SU-DHL-6 (cell line): ENCODE measurements around the gene FSTL4.

Source experiments
- H2AFZ ChIP-seq: fragments of 200-600 bp; sonication (generic); 2 replicates; pipeline ENCODE4 v1.6.1; 2014; ENCODE audit warnings: low read depth, mild to moderate bottlenecking, moderate library complexity, mixed read lengths, antibody characterized with exemption, low read length; ENCODE audit not compliant: severe bottlenecking
- H3F3A ChIP-seq: fragments of 200-600 bp; shearing (Covaris generic); 2 replicates; pipeline ENCODE4 v1.6.0; 2016; ENCODE audit warnings: antibody characterized with exemption, mild to moderate bottlenecking; ENCODE audit not compliant: insufficient read depth
- H3K27ac ChIP-seq: fragments of 200-600 bp; sonication (generic); 2 replicates; pipeline ENCODE4 v1.5.1; 2016; ENCODE audit warnings: low read depth, mild to moderate bottlenecking, low read length, moderate library complexity, mixed read lengths
- H3K27me3 ChIP-seq: fragments of 200-600 bp; sonication (generic), shearing (Covaris generic); 2 replicates; pipeline ENCODE4 v1.6.0; 2014; ENCODE audit warnings: mild to moderate bottlenecking, low read length
- H3K36me3 ChIP-seq: fragments of 200-600 bp; sonication (generic); 2 replicates; pipeline ENCODE4 v1.6.1; 2014; ENCODE audit warnings: mild to moderate bottlenecking, low read length, mixed read lengths
- H3K4me2 ChIP-seq: fragments of 300-600, 200-600 bp; shearing (Covaris generic), sonication (generic); 2 replicates; pipeline ENCODE4 v1.6.0; 2014; ENCODE audit warnings: low read length, low read depth, mild to moderate bottlenecking; ENCODE audit not compliant: poor library complexity, severe bottlenecking
- H3K4me3 ChIP-seq: fragments of 200-600 bp; sonication (generic); 2 replicates; pipeline ENCODE4 v1.5.1; 2014; ENCODE audit warnings: antibody characterized with exemption, low read length, mild to moderate bottlenecking, mixed read lengths; ENCODE audit not compliant: insufficient read depth, poor library complexity, severe bottlenecking
- H3K79me2 ChIP-seq: fragments of 200-600 bp; sonication (generic); 2 replicates; pipeline ENCODE4 v1.6.1; 2014; ENCODE audit warnings: mild to moderate bottlenecking, low read length, moderate library complexity; ENCODE audit not compliant: insufficient read depth
- H3K9ac ChIP-seq: fragments of 200-600 bp; sonication (generic); 2 replicates; pipeline ENCODE4 v1.7.0; 2014; ENCODE audit warnings: mild to moderate bottlenecking, low read length
- H3K9me2 ChIP-seq: fragments of 200-600 bp; sonication (generic); replicated peaks from 2 replicates; pipeline ENCODE4 v1.6.1; 2014; ENCODE audit warnings: low read length; ENCODE audit not compliant: insufficient read depth
- H3K9me3 ChIP-seq: fragments of 200-600 bp; sonication (generic); 2 replicates; pipeline ENCODE4 v1.6.1; 2014; ENCODE audit warnings: low read length, mixed read lengths; ENCODE audit not compliant: insufficient read depth
- H4K20me1 ChIP-seq: fragments of 200-600 bp; sonication (generic); 2 replicates; pipeline ENCODE4 v1.6.1; 2014; ENCODE audit warnings: low read depth, mild to moderate bottlenecking, antibody characterized with exemption, low read length, moderate library complexity, mixed read lengths
- CTCF ChIP-seq: fragments of 200-600 bp; sonication (generic); IDR thresholded peaks from one replicate; pipeline ENCODE4 v1.5.1; 2017; ENCODE audit warnings: antibody characterized with exemption, mild to moderate bottlenecking, low read length, moderate library complexity; ENCODE audit not compliant: insufficient read depth, poor library complexity, severe bottlenecking
- EZH2phosphoT487 ChIP-seq: fragments of 200-600 bp; sonication (generic), shearing (Covaris generic); conservative IDR thresholded peaks from 2 replicates; pipeline ENCODE4 v1.6.1; 2018; ENCODE audit warnings: mild to moderate bottlenecking, antibody characterized with exemption, low read length, moderate library complexity, mixed read lengths

The FSTL4 gene

GRCh38 chr5:133227082-133227481 is 385.3 kb downstream of the FSTL4 start:
- H3K4me3 ChIP-seq, result no peak overlapping the region

GRCh38 chr5:133226186-133226585 is 386.2 kb downstream of the FSTL4 start:
- no peak overlapping the region for H3K4me2 ChIP-seq

More at GRCh38 chr5:133227082-133227481, 385.3 kb downstream of the FSTL4 start:
- H3K27me3 ChIP-seq, result no peaks in the 10 kb centered on the region
- no peak overlapping the region for H3K27ac ChIP-seq
- H3K9me3 ChIP-seq, result no peaks in the 10 kb centered on the region
- H3K36me3 ChIP-seq, result no peaks in the 10 kb centered on the region
- H3F3A ChIP-seq, result no peaks in the 10 kb centered on the region
- H3K79me2 ChIP-seq, result no peaks in the 10 kb centered on the region
- TF ChIP-seq EZH2phosphoT487 (no peak), CTCF (no peak)
- no peak overlapping the region for H3K9ac ChIP-seq
- H3K9me2 ChIP-seq, result no peaks in the 10 kb centered on the region
- H3K4me2 ChIP-seq, result no peak overlapping the region
- no peaks in the 10 kb centered on the region for H4K20me1 ChIP-seq
- H2AFZ ChIP-seq, result no peak overlapping the region

GRCh38 chr5:133225671-133226152 is 386.6 kb downstream of the FSTL4 start:
- TF ChIP-seq EZH2phosphoT487 (no peak), CTCF (no peak)
- Histone ChIP-seq H3F3A (no peaks in the 10 kb centered on the region), H3K27ac (no peak overlapping the region), H3K4me3 (no peak overlapping the region), H3K9me3 (no peaks in the 10 kb centered on the region), H2AFZ (no peak overlapping the region), H3K36me3 (no peaks in the 10 kb centered on the region), H4K20me1 (no peaks in the 10 kb centered on the region), H3K27me3 (no peaks in the 10 kb centered on the region), H3K9me2 (no peaks in the 10 kb centered on the region), H3K79me2 (no peaks in the 10 kb centered on the region), H3K4me2 (no peak overlapping the region), H3K9ac (no peak overlapping the region)

More at GRCh38 chr5:133226186-133226585, 386.2 kb downstream of the FSTL4 start:
- Histone ChIP-seq H3K9me2 (no peaks in the 10 kb centered on the region), H3K9me3 (no peaks in the 10 kb centered on the region), H3K36me3 (no peaks in the 10 kb centered on the region), H3K27ac (no peak overlapping the region), H4K20me1 (no peaks in the 10 kb centered on the region), H3F3A (no peaks in the 10 kb centered on the region), H3K79me2 (no peaks in the 10 kb centered on the region), H3K27me3 (no peaks in the 10 kb centered on the region), H3K4me3 (no peak overlapping the region), H3K9ac (no peak overlapping the region), H2AFZ (no peak overlapping the region)
- no peak for TF ChIP-seq EZH2phosphoT487
- no peak for TF ChIP-seq CTCF

GRCh38 chr5:133222979-133223378 is 389.4 kb downstream of the FSTL4 start:
- H4K20me1 ChIP-seq, result no peaks in the 10 kb centered on the region
- H3K27me3 ChIP-seq, result no peaks in the 10 kb centered on the region
- no peaks in the 10 kb centered on the region for H3K9me3 ChIP-seq
- no peaks in the 10 kb centered on the region for H3K79me2 ChIP-seq
- no peak overlapping the region for H3K9ac ChIP-seq
- no peaks in the 10 kb centered on the region for H3K36me3 ChIP-seq
- H3K4me3 ChIP-seq, result no peak overlapping the region
- no peaks in the 10 kb centered on the region for H3F3A ChIP-seq
- H2AFZ ChIP-seq, result no peak overlapping the region
- H3K9me2 ChIP-seq, result no peaks in the 10 kb centered on the region
- no peak for TF ChIP-seq EZH2phosphoT487
- TF ChIP-seq CTCF, result no peak
- H3K27ac ChIP-seq, result no peak overlapping the region
- H3K4me2 ChIP-seq, result no peak overlapping the region
